Stimulated activated CD4-positive, alpha-beta T cell treated with anti-CD3 and anti-CD28 coated beads, Interleukin-1b, Interleukin-23, amount 100 ng/mL, for 4 hours (primary cell): ENCODE results near the gene CROCC.
"Not testable (repeated sequence)": the region's sequence is repeated elsewhere in the genome, so short reads cannot be mapped to it uniquely, and the experiment has no call there.

Experiments used
- DNase-seq, 2 donors: peaks; one replicate each; pipeline ENCODE4 v3.0.0-alpha.2; 2020; ENCODE audit warnings: low read depth in 2 of 2

Gene CROCC, protein sequence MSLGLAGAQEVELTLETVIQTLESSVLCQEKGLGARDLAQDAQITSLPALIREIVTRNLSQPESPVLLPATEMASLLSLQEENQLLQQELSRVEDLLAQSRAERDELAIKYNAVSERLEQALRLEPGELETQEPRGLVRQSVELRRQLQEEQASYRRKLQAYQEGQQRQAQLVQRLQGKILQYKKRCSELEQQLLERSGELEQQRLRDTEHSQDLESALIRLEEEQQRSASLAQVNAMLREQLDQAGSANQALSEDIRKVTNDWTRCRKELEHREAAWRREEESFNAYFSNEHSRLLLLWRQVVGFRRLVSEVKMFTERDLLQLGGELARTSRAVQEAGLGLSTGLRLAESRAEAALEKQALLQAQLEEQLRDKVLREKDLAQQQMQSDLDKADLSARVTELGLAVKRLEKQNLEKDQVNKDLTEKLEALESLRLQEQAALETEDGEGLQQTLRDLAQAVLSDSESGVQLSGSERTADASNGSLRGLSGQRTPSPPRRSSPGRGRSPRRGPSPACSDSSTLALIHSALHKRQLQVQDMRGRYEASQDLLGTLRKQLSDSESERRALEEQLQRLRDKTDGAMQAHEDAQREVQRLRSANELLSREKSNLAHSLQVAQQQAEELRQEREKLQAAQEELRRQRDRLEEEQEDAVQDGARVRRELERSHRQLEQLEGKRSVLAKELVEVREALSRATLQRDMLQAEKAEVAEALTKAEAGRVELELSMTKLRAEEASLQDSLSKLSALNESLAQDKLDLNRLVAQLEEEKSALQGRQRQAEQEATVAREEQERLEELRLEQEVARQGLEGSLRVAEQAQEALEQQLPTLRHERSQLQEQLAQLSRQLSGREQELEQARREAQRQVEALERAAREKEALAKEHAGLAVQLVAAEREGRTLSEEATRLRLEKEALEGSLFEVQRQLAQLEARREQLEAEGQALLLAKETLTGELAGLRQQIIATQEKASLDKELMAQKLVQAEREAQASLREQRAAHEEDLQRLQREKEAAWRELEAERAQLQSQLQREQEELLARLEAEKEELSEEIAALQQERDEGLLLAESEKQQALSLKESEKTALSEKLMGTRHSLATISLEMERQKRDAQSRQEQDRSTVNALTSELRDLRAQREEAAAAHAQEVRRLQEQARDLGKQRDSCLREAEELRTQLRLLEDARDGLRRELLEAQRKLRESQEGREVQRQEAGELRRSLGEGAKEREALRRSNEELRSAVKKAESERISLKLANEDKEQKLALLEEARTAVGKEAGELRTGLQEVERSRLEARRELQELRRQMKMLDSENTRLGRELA (N-terminal part only)

GRCh38 chr1:16921391-16922185 lies at the start of gene CROCC:
CROCC (plus strand) TSS chr1:16921931; CDS start chr1:16922019, 88 bp downstream.
- DNase-seq, result no peak

- DNase-seq, result peak in 1 of 2 donors; percentile 46
Observed at GRCh38 chr1:16872152-16873075, 49.3 kb upstream of the CROCC start.

DNA sequence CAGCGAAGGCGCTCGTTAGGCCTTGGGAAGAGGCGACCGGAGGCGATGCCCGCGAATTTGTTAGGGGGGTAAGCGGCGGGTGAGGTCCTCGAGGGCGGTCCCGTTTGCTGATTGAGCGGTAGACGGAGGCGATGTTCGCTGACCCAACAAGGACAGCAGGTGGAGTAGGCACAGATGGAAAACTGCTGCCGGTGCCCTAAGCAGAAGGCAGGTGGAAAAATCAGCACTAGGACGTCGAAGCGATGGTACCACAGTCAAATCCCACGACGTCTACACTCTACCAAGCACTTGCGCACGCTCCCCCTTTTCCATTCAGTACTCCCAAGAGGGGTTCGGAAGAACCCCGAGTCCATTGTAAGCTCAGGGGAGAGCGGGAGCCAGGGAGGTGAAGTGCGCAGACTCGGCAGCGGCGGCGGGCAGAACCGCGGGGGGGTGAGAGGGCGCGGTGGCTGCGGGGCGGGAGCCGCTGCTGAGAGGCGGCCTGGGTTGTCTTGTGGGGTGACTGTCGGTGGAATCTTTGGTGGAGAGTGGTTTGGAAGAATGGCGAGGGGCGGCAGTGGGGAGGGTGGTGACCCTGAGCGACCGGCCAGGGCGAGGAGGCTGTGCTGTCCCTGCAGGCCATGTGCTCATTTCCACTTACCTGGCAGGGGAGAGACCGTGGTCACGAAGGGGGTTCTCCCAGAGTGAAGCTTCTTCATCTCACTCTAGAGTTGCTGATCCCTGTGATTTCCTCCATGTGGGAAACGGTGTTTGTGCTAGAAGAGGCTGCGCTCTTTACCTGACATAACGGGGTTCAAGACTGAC lies 48.5 kb upstream of the CROCC start:
- peak; percentile 53 to 57 for DNase-seq

- DNase-seq, result not testable (repeated sequence)
Observed at GRCh38 chr1:16874968-16875765, 46.6 kb upstream of the CROCC start.

- DNase-seq, result not testable (repeated sequence)
Observed at GRCh38 chr1:16881742-16882141, 40.0 kb upstream of the CROCC start.

GRCh38 chr1:16882986-16883385 lies 38.7 kb upstream of the CROCC start:
- no peak for DNase-seq

GRCh38 chr1:16884487-16884886 lies 37.2 kb upstream of the CROCC start:
- DNase-seq, result not testable (repeated sequence)

DNA sequence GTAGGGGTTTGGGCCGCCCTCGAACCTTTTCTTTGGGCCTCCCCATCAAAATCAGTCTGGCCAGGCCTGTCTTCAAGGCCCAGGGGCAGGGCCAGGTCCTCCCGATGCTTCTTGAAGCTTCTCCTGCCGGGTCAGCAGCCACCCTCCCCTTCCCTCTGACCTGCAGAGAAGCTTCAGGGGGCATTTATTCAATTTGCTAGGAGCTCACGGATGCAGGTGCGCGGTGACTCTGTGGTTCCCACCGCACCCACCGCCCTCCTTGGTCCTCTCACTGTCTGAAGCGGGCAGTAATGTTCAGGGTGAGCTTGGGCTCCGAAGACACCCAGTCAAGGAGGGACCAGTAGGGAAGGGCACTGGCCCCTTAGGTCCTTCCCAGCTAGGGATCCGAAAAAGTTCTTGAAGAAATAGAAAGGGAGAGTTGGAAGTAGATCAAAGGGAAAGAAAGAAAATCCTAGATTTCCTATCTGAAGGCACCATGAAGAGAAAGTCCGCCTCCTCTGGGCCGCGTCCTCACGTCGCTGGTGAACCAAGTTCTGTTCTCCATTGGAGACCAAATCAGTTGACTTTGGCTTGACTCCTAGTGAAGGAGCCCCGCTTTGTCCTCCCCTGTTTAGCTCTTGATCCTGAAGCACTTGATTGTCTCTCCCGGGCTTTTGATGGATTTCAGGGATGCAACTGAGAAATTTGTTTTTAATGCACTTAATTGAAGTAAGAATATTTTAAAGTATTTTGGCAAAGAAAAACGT lies 34.7 kb upstream of the CROCC start:
- no peak for DNase-seq

- DNase-seq, result peak; percentile 32 to 58
Observed at GRCh38 chr1:16888860-16889816, 32.6 kb upstream of the CROCC start.

DNA sequence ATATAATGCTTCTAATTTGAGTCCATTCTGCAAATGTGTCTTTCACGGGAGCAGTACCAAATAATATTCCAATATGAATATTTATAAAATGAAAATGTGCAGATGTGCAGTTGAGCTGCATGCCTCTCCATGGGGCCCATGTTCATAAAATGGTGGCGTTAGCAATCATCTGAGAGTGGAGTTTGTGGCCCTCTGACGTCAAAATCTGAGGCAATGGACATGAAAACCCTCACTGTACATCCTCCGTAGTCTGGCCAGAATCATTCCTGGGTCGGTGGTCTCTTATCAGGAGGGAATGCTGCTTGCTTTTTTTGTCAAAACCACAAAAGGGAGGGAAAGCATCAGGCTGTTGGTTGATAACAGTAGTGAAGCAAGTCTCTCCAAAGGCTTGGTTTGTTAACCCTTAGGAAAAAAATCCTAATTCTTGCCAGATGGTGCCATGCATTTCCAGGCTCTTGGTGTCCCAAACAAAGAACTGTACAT lies 31.2 kb upstream of the CROCC start:
- not testable (repeated sequence) for DNase-seq

- DNase-seq, result not testable (repeated sequence)
Observed at GRCh38 chr1:16891057-16891456, 30.7 kb upstream of the CROCC start.

- DNase-seq, result not testable (repeated sequence)
Observed at GRCh38 chr1:16892978-16893525, 28.7 kb upstream of the CROCC start.

DNA sequence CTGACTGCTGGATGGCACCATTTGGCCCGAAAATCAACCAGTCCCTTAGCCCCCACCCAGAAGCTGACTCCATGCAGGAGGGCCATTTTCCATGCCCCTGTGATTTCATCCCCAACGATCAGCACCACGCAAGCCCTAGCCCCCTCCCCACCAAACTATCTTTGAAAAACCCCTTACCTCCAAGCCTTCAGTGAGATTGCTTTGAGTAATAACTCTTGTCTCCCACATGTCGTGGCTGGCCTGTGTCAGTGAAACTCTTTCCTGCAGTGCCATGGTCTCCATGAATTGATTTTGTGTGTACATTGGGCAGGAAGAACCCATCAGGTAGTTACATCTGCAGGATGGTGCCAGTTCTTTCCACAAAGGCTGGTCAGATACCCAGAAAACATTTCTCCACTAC lies 27.9 kb upstream of the CROCC start:
- DNase-seq, result not testable (repeated sequence)

GRCh38 chr1:16894338-16894737 lies 27.4 kb upstream of the CROCC start:
- not testable (repeated sequence) for DNase-seq

DNA sequence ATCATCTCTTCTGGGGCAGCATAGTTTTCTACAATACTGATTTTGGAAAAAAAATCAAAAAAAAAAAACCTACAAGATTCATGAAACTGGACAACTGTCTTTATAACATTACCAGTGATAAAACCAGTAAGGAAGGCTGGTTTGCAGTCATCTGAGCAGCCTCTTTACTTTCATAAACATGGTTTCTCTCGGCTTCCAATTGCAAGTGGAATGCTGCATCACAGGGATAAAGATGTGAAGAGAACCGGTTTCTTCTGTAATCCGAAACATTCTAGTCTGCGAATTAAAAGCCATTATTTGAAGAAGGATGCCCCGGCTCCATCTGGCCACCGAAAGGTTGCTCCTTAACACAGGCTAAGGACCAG lies 26.5 kb upstream of the CROCC start:
- not testable (repeated sequence) for DNase-seq
